Fibroblast of skin of abdomen (primary cell): Measurements from ENCODE around the gene GLI3.

Source experiments
- DNase-seq: peaks from one replicate; pipeline ENCODE4 v3.0.0-alpha.2; 2013

GLI3 gene

DNA sequence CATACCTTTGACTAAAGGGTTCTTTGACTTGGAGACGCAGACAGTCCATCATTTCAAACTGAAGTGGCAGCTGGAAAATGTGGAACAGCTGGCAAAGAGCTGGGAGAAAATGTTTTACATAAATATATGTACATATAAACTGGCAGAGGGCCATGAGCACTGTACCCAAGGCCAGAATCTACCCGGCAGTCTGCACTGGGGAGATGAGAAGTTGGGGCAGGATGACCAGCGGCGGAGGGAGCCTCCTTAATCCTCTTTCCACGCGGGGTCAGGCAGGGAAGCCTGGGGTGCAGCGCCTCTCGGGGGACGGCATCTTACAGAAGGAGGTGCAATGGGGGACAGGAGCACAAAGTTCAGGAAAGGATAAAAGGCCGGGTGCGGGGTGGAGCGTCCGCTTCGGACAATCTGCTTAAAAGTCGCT is 1.3 kb downstream of the GLI3 start:
- no peak for DNase-seq

DNA sequence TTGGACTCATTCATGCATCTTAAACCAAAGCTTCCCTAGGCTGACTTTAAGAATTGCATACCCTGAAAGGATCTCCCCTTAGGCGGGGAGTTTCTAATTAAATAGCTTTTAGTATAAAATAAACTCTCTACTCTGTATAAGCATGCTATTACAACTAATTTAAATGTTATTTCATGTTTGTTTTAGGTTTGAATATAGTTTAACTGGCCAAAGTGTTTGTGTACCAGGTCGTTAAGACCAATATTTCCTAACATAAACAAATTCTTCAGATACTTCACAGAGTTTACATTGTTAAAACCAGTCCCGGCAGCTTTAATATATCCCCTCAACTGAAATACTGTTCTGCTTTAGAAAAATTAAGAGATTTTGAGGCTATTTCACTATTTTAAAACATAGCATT is 2.3 kb downstream of the GLI3 start:
- DNase-seq, result no peak

DNA sequence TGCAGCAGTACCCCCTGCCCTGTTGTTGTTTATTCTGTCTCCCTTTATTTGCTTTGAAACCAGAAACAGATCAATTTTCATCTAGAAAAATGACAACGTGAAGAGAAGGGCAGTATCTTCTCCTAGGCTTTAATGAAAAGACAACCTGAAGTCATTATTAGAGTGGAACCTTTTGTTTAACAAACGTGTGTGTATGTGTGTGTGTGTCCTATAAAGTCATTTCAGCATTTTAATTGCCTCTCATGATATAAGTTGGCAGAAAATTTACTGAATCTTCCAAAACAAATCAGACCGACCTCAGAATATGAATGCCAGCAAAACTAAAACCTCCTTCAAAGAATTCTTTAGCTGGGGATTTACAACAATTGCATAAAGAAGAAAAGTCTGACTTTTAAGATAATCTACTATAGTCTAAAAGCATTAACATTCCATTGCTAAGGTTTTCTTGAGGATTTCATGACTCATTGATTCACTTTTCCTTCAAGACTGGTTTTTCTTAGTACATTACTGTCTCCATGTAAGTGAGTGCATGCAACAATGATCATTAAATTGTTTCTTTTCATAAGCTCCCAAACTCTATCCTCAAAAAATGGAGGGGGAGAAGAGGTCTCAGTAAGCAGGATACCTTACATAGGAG is 3.2 kb downstream of the GLI3 start:
- peak; percentile 70 for DNase-seq

GRCh38 chr7:42233171-42233570 is 3.8 kb downstream of the GLI3 start:
- no peak for DNase-seq

GRCh38 chr7:42232275-42232674 is 4.7 kb downstream of the GLI3 start:
- peak; percentile 74 for DNase-seq

- no peak for DNase-seq
Observed at GRCh38 chr7:42231043-42231787, 5.8 kb downstream of the GLI3 start.

DNA sequence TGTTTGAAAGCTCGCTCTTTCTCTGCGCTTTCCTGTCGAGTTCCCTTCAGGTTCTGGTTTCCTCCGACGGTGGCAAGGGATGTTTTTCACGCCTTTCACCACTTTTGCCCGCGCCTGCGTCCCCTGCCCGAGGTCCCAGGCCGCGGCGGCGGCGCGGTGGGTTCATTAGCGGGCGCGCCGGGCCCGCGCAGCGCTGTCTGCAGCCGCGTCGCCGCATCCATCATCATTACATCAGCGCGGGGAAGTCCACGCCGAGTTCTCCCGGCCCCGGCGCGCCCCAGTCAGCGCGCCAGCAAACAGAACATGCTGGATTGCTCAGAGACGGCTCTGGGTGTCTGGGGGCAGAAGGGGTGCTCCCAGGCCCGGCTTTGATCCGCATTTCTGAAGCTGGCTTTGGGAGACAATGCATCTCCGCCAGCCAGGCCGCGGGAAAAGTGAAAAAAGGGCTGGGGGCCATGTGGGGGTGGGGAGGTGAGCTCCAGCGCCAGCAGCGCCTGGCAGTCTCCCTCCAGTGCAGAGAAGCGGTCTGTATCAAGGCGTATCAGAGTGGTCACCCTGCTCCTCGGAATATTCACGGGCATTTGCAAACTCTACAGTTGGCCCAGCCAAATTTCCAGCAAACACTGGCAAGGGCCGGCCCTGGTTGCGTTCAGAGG is 8.9 kb downstream of the GLI3 start:
- DNase-seq, result peak; percentile 60

DNA sequence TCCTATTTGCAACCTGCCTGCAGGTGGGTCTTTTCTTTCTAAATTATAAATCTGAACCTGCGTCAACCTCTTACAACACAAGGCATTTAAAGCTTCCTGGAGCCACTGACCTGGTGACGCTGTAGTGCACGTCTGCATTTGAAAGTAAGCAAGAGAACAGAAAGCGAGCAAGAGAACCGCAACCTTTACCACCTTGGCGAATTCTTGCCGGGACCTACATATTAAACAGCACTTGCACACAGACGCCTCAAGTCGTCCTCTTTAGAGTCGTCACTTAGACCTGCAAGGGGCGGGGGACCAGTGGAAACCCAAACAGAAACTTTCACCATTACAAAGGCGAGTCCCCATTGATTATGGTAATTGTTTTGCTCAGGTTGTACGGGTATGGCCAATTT is 9.5 kb downstream of the GLI3 start:
- DNase-seq, result no peak

GRCh38 chr7:42227021-42227420 is 10.0 kb downstream of the GLI3 start:
- DNase-seq, result no peak

GRCh38 chr7:42226354-42226941 is 10.6 kb downstream of the GLI3 start:
- DNase-seq, result peak; percentile 47

GRCh38 chr7:42224391-42225003 is 12.5 kb downstream of the GLI3 start:
- DNase-seq, result no peak

GRCh38 chr7:42222891-42223290 is 14.1 kb downstream of the GLI3 start:
- DNase-seq, result no peak

DNA sequence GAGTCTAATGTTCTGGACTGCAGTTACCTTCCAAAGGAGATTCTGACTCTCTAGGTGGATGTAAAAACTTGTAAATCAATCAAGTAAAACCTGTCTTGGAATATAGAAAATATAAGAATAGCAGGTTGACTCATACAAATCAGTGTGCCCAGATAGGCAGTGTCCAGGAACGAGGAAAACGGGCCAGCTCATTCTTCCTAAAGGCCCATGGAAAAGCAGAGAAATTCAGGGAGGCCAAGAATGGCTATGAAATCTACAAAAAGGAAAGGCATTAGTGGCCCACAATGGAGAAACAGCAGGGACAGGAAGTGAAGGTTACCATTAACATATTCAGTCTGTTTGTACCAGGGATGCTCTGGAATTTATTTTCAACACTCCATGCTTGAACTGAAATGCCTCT is 14.9 kb downstream of the GLI3 start:
- no peak for DNase-seq

GRCh38 chr7:42221304-42221703 is 15.7 kb downstream of the GLI3 start:
- no peak for DNase-seq

GRCh38 chr7:42219447-42219846 is 17.6 kb downstream of the GLI3 start:
- peak; percentile 66 for DNase-seq

DNA sequence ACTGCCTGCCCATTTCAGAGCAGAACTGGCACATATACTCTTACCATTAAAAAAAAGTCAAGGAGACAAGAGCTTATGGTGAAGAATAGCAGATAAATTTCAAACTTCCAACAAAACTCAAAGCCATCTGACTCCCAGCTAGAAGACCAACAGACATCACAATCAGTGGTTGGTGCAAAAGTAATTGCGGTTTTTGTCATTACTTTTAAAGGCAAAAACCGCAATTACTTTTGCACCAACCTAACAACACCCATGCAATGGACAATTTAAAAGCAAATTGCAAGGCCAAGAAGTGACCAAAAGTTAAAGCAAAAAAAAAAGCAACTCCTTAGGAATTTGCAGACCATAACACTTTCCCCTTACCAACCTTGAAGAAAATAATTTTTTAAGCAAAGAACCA is 18.8 kb downstream of the GLI3 start:
- no peak for DNase-seq

- peak; percentile 50 for DNase-seq
Observed at GRCh38 chr7:42217548-42217947, 19.5 kb downstream of the GLI3 start.

GRCh38 chr7:42217053-42217452 is 20.0 kb downstream of the GLI3 start:
- no peak for DNase-seq

GRCh38 chr7:42214060-42214679 is 22.8 kb downstream of the GLI3 start:
- DNase-seq, result no peak

- no peak for DNase-seq
Observed at GRCh38 chr7:42213093-42213492, 23.9 kb downstream of the GLI3 start.

GRCh38 chr7:42212541-42213090 is 24.4 kb downstream of the GLI3 start:
- no peak for DNase-seq

- DNase-seq, result no peak
Observed at GRCh38 chr7:42211938-42212337, 25.1 kb downstream of the GLI3 start.
